Caco-2 (cell line): ENCODE measurements around the gene HPS5. TPM values are rescaled to one million over a fixed set of nuclear protein-coding genes. Genes with fewer than 3 reads are reported as not detected.

ENCODE experiments used
- BruUV-seq: library from RNA; stranded (reverse); fragments of 400-500 nt; replicated peaks from 2 replicates; lab custom pipeline; 2021; lab: Mats Ljungman, UMichigan
- CTCF ChIA-PET: fragments of 300-600 bp; sonication (Branson Sonifier 250); formaldehyde crosslinking; loops from one replicate; lab custom pipeline; 2022; ENCODE audit warnings: antibody characterized with exemption; lab: Charles Lee
- POLR2A ChIA-PET: fragments of 300-600 bp; sonication (Branson Sonifier 250); formaldehyde crosslinking; loops from one replicate; lab custom pipeline; 2022; ENCODE audit warnings: antibody characterized with exemption; lab: Charles Lee
- DNase-seq, 2 experiments: peaks; one replicate each; pipeline versions ENCODE4 v3.0.0 to v3.0.0-alpha.2; 2020 to 2022
- H3K27me3 ChIP-seq: replicated peaks from 2 replicates; pipeline ENCODE4 v1.6.0; 2011; ENCODE audit warnings: low read length; ENCODE audit not compliant: control insufficient read depth, insufficient read depth
- H3K36me3 ChIP-seq: 2 replicates; pipeline ENCODE4 v1.5.1; 2011; ENCODE audit warnings: low read length; ENCODE audit not compliant: control insufficient read depth, insufficient read depth
- H3K4me1 ChIP-seq: fragments of 250-450 bp; sonication (Bioruptor Pico); 2 replicates; pipeline ENCODE4 v1.5.1; 2020; ENCODE audit warnings: mild to moderate bottlenecking
- H3K4me3 ChIP-seq: 2 replicates; pipeline ENCODE4 v1.5.1; 2011; ENCODE audit warnings: low read depth, mild to moderate bottlenecking, control low read depth, low read length
- H3K9me3 ChIP-seq: fragments of 250-450 bp; sonication (Bioruptor Pico); 2 replicates; pipeline ENCODE4 v1.5.1; 2020; ENCODE audit warnings: mild to moderate bottlenecking, moderate library complexity
- H3K27ac Mint-ChIP-seq: one replicate; pipeline ENCODE4 v1.8.0; 2022; ENCODE audit warnings: mixed read lengths; ENCODE audit not compliant: unreplicated experiment
- H3K27me3 Mint-ChIP-seq: one replicate; pipeline ENCODE4 v1.8.0; 2022; ENCODE audit warnings: mixed read lengths; ENCODE audit not compliant: insufficient read depth, unreplicated experiment
- H3K36me3 Mint-ChIP-seq: one replicate; pipeline ENCODE4 v1.8.0; 2022; ENCODE audit warnings: mild to moderate bottlenecking, mixed read lengths; ENCODE audit not compliant: insufficient read depth, unreplicated experiment
- H3K4me1 Mint-ChIP-seq: one replicate; pipeline ENCODE4 v1.8.0; 2022; ENCODE audit warnings: low read depth, mixed read lengths; ENCODE audit not compliant: unreplicated experiment
- H3K4me3 Mint-ChIP-seq: one replicate; pipeline ENCODE4 v1.8.0; 2022; ENCODE audit warnings: mild to moderate bottlenecking, moderate library complexity, mixed read lengths; ENCODE audit not compliant: unreplicated experiment
- H3K9me3 Mint-ChIP-seq: one replicate; pipeline ENCODE4 v1.8.0; 2022; ENCODE audit warnings: mixed read lengths; ENCODE audit not compliant: unreplicated experiment
- intact Hi-C: fragments of 100-400 bp; cut with micrococcal nuclease; formaldehyde crosslinking; loops from one replicate; pipeline ENCODE4 v1.10.0; 2022; ENCODE audit not compliant: unreplicated experiment
- total RNA-seq: library from RNA; stranded (reverse); gene quantifications from 2 replicates; pipeline ENCODE4 v1.2.3, GENCODE V29; 2022
- TF ChIP-seq, protein P1 (sequence below), 2 experiments: fragments of 200-600 bp in 1 of 2; IDR thresholded peaks; 1 replicate in 1 of 2; 2 replicates in 1 of 2; pipeline versions ENCODE4 v1.5.1 to v1.8.0; 2011 to 2022; ENCODE audit warnings: antibody characterized with exemption in 1 of 2, control low read depth in 1 of 2, inconsistent platforms in 1 of 2, low read depth in 1 of 2, low read length in 1 of 2, mild to moderate bottlenecking in 1 of 2, moderate library complexity in 1 of 2; ENCODE audit not compliant: insufficient read depth in 1 of 2, severe bottlenecking in 1 of 2, unreplicated experiment in 1 of 2

HPS5 gene
- total RNA-seq, 1 experiment from 2014 or later: 17.5 TPM

DNA sequence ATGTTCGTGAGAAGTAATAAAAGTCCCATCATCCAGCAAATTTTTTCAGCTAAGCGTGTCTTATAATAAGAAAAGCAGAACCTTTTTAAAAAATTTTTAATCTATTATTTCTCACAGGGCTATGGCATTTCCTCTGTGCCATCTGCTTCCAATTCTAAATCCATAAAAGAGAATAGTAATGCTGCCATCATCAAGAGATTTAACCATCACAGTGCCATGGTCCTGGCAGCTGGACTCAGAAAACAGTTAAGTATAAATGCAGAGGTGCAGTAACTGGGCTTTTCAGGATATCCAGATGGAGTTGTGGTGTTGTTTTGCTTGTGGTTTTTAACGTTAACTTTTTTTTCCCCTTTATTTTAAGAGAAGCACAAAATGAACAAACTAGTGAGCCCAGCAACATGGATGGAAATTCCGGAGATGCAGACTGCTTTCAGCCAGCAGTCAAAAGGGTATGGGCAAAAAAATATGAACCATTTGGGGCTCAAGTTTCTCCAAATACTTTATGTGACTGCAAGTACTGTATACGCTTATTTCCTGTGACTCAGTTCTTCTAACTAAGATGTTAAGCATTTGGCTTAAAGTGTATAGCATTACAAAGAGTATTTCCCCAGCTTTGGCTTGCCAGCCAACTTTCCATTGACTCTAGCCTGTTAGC lies 25.7 kb upstream of the HPS5 start:
- H3K9me3 ChIP-seq: no peaks in the 10 kb centered on the region
- TF ChIP-seq, protein P1, sequence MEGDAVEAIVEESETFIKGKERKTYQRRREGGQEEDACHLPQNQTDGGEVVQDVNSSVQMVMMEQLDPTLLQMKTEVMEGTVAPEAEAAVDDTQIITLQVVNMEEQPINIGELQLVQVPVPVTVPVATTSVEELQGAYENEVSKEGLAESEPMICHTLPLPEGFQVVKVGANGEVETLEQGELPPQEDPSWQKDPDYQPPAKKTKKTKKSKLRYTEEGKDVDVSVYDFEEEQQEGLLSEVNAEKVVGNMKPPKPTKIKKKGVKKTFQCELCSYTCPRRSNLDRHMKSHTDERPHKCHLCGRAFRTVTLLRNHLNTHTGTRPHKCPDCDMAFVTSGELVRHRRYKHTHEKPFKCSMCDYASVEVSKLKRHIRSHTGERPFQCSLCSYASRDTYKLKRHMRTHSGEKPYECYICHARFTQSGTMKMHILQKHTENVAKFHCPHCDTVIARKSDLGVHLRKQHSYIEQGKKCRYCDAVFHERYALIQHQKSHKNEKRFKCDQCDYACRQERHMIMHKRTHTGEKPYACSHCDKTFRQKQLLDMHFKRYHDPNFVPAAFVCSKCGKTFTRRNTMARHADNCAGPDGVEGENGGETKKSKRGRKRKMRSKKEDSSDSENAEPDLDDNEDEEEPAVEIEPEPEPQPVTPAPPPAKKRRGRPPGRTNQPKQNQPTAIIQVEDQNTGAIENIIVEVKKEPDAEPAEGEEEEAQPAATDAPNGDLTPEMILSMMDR (IDR thresholded peaks at IDR 0.05; ENCODE audit: insufficient read depth in 1 of 2, low read depth in 1 of 2, low read length in 1 of 2, severe bottlenecking in 1 of 2, unreplicated experiment in 1 of 2): no peak
- peaks cover 2% of the 10 kb centered on the region for H3K36me3 ChIP-seq
- H3K27ac Mint-ChIP-seq: no peak overlapping the region
- peaks cover 66% of the 10 kb centered on the region for H3K36me3 Mint-ChIP-seq
- ChIA-PET CTCF (no interaction called here), POLR2A (no interaction called here)
- no peak for DNase-seq
- H3K4me3 ChIP-seq: no peak overlapping the region
- no TSS peak for BruUV-seq
- no peaks in the 10 kb centered on the region for H3K9me3 Mint-ChIP-seq
- H3K4me1 Mint-ChIP-seq: no peaks in the 10 kb centered on the region
- H3K4me1 ChIP-seq: no peaks in the 10 kb centered on the region
- H3K4me3 Mint-ChIP-seq: no peak overlapping the region
- intact Hi-C loops: no loop called here
- H3K27me3 ChIP-seq: no peaks in the 10 kb centered on the region
- H3K27me3 Mint-ChIP-seq: no peaks in the 10 kb centered on the region

DNA sequence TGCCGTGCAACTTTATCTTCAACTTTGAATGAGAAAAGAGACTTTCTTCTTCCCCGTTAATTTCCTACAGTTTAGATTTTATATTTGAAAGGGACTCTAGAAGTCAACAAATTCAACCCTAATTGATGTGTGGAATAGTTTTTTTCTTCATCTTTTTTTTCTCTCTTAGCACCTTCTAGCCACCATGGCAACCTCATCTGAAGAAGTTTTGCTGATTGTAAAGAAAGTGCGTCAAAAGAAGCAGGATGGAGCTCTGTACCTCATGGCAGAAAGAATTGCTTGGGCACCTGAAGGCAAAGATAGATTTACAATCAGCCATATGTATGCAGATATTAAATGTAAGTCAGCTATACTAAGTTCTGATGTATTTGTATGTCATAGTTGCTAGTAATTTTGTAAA lies 11.0 kb upstream of the HPS5 start:
- Mint-ChIP-seq H3K27ac (no peak overlapping the region), H3K27me3 (no peaks in the 10 kb centered on the region), H3K4me1 (no peaks in the 10 kb centered on the region), H3K9me3 (no peaks in the 10 kb centered on the region), H3K4me3 (no peak overlapping the region), H3K36me3 (peaks cover 74% of the 10 kb centered on the region)
- ChIA-PET CTCF (interaction anchor here (0.7 kb wide), 1 partner anchor 125 kb away, joined by 3 read pairs; no protein-coding TSS in a partner anchor), POLR2A (no interaction called here)
- H3K27me3 ChIP-seq: no peaks in the 10 kb centered on the region
- no peak for DNase-seq
- TF ChIP-seq, protein P1 (IDR thresholded peaks at IDR 0.05; ENCODE audit: insufficient read depth in 1 of 2, low read depth in 1 of 2, low read length in 1 of 2, severe bottlenecking in 1 of 2, unreplicated experiment in 1 of 2): no peak
- intact Hi-C loops: no loop called here
- no peaks in the 10 kb centered on the region; the same call in none of the 2 replicates for H3K36me3 ChIP-seq
- H3K4me1 ChIP-seq: no peaks in the 10 kb centered on the region
- H3K9me3 ChIP-seq: no peaks in the 10 kb centered on the region
- BruUV-seq: no TSS peak
- no peak overlapping the region for H3K4me3 ChIP-seq

DNA sequence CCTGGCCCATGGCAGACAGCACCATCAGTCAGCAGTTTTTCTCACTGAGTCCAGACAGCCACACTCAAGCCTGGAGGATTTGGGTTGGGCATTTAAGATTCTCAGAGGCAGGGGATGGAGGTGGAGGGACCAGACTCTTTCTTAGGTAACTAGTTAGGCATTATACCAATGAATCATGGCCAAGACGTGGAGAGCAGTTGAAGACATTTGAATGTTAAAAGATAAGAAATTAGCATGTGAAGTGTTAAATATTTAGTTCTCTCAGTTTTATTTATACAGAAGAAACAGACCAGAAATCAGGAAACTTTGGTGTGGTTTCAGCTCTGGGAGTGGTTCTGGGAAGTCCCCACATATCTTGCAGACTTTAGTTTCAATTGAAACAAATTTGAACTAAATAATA lies 10.4 kb upstream of the HPS5 start:
- TF ChIP-seq, protein P1 (IDR thresholded peaks at IDR 0.05; ENCODE audit: insufficient read depth in 1 of 2, low read depth in 1 of 2, low read length in 1 of 2, severe bottlenecking in 1 of 2, unreplicated experiment in 1 of 2): no peak
- no peak for DNase-seq

More for the DNA sequence above, 10.4 kb upstream of the HPS5 start:
- intact Hi-C loops: no loop called here
- Histone ChIP-seq H3K4me1 (no peaks in the 10 kb centered on the region), H3K27me3 (no peaks in the 10 kb centered on the region), H3K9me3 (no peaks in the 10 kb centered on the region), H3K36me3 (no peaks in the 10 kb centered on the region; the same call in none of the 2 replicates), H3K4me3 (no peak overlapping the region)
- Mint-ChIP-seq H3K4me3 (no peak overlapping the region), H3K9me3 (no peaks in the 10 kb centered on the region), H3K36me3 (peaks cover 70% of the 10 kb centered on the region), H3K27me3 (no peaks in the 10 kb centered on the region), H3K27ac (no peak overlapping the region), H3K4me1 (no peaks in the 10 kb centered on the region)
- no TSS peak for BruUV-seq
- POLR2A ChIA-PET: no interaction called here
- CTCF ChIA-PET: interaction anchor here (0.7 kb wide), 1 partner anchor 125 kb away, joined by 3 read pairs; no protein-coding TSS in a partner anchor
